HCT116 (cell line): ENCODE results near the gene UPF2. TPM values are rescaled to one million over a fixed set of nuclear protein-coding genes. Genes with fewer than 3 reads are reported as not detected.

Experiments used
- ATAC-seq: fragments of 200-7000 bp; cut with Tn5 transposase; 2 replicates; pipeline ENCODE4 v1.9.1; 2020; ENCODE audit warnings: mild to moderate bottlenecking, moderate library complexity
- BruUV-seq: library from RNA; stranded (reverse); fragments of 400-500 nt; replicated peaks from 2 replicates; lab custom pipeline; 2021; lab: Mats Ljungman, UMichigan
- CTCF ChIA-PET: fragments of 300-600 bp; sonication (Branson Sonifier 250); formaldehyde crosslinking; loops from one replicate; lab custom pipeline; 2021; ENCODE audit warnings: antibody characterized with exemption; lab: Charles Lee
- POLR2A ChIA-PET: fragments of 300-600, 350-600 bp; sonication (Branson Sonifier 250); formaldehyde crosslinking; loops from one replicate; lab custom pipeline; 2021; ENCODE audit warnings: antibody characterized with exemption; lab: Charles Lee
- RAD21 ChIA-PET, 2 experiments: fragments of 300-600 bp; sonication (Branson Sonifier 250); formaldehyde crosslinking; loops; one replicate each; lab custom pipeline; 2023; ENCODE audit warnings: low total read pairs in 2 of 2; ENCODE audit not compliant: uncharacterized antibody in 2 of 2, unreplicated experiment in 2 of 2, low non-redundant PET in 1 of 2; lab: Charles Lee
- DNase-seq: peaks from one replicate; pipeline ENCODE4 v3.0.0-alpha.2; 2010; ENCODE audit warnings: low read depth, low spot score
- H2AFZ ChIP-seq: fragments of 200-600 bp; shearing (Covaris generic), sonication (generic); 2 replicates; pipeline ENCODE4 v1.6.1; 2017; ENCODE audit warnings: low read depth, mixed run types, mixed read lengths, antibody characterized with exemption, low read length; ENCODE audit not compliant: poor library complexity, severe bottlenecking
- H3K27ac ChIP-seq: 2 replicates; pipeline ENCODE4 v1.5.1; 2012; ENCODE audit warnings: low read depth, low read length
- H3K27me3 ChIP-seq: fragments of 200-600 bp; sonication (generic); 2 replicates; pipeline ENCODE4 v1.6.1; 2016; ENCODE audit warnings: mixed run types, low read length, mixed read lengths; ENCODE audit not compliant: insufficient read depth
- H3K36me3 ChIP-seq, 2 experiments: fragments of 200-500 bp in 1 of 2; fragments of 200-600 bp in 1 of 2; sonication (Bioruptor generic) in 1 of 2; sonication (generic) in 1 of 2; 2 replicates each; pipeline versions ENCODE4 v1.5.1 to v1.6.1; 2014 to 2016; ENCODE audit warnings: low read length in 2 of 2, inconsistent platforms in 1 of 2, mixed read lengths in 1 of 2, mixed run types in 1 of 2; ENCODE audit not compliant: insufficient read depth in 2 of 2, control insufficient read depth in 1 of 2
- H3K4me1 ChIP-seq, 2 experiments: fragments of 200-600 bp in 1 of 2; sonication (generic) in 1 of 2; 2 replicates each; pipeline versions ENCODE4 v1.5.1 to v1.6.1; 2012 to 2017; ENCODE audit warnings: low read length in 2 of 2, inconsistent platforms in 1 of 2, mild to moderate bottlenecking in 1 of 2, mixed read lengths in 1 of 2, mixed run types in 1 of 2, moderate library complexity in 1 of 2; ENCODE audit not compliant: insufficient read depth in 2 of 2, control insufficient read depth in 1 of 2
- H3K4me2 ChIP-seq: fragments of 200-600 bp; sonication (generic); 2 replicates; pipeline ENCODE4 v1.6.1; 2017; ENCODE audit warnings: mixed run types, low read length, mixed read lengths
- H3K4me3 ChIP-seq, 2 experiments: fragments of 200-600 bp in 1 of 2; sonication (generic) in 1 of 2; replicated peaks in 1 of 2; 2 replicates each; pipeline ENCODE4 v1.5.1; 2011 to 2016; ENCODE audit warnings: low read length in 2 of 2, control low read depth in 1 of 2, low read depth in 1 of 2, mild to moderate bottlenecking in 1 of 2, mixed read lengths in 1 of 2, mixed run types in 1 of 2
- H3K79me2 ChIP-seq: fragments of 200-600 bp; sonication (generic); 2 replicates; pipeline ENCODE4 v1.6.1; 2017; ENCODE audit warnings: mild to moderate bottlenecking, mixed run types, low read length, moderate library complexity, mixed read lengths; ENCODE audit not compliant: insufficient read depth
- H3K9ac ChIP-seq: fragments of 200-600 bp; sonication (generic); 2 replicates; pipeline ENCODE4 v1.6.1; 2016; ENCODE audit warnings: low read length, mixed read lengths
- H3K9me2 ChIP-seq: fragments of 200-600 bp; sonication (generic), shearing (Covaris generic); 2 replicates; pipeline ENCODE4 v1.6.1; 2017; ENCODE audit warnings: mixed run types, mild to moderate bottlenecking, moderate library complexity; ENCODE audit not compliant: insufficient read depth
- H3K9me3 ChIP-seq, 2 experiments: fragments of 200-500 bp in 1 of 2; fragments of 200-600 bp in 1 of 2; sonication (Bioruptor generic) in 1 of 2; sonication (generic) in 1 of 2; 2 replicates each; pipeline ENCODE4 v1.6.1; 2014 to 2017; ENCODE audit warnings: low read length in 2 of 2, mixed read lengths in 2 of 2, inconsistent platforms in 1 of 2, low read depth in 1 of 2, mild to moderate bottlenecking in 1 of 2, mixed run types in 1 of 2, moderate library complexity in 1 of 2; ENCODE audit not compliant: control insufficient read depth in 1 of 2, insufficient read depth in 1 of 2
- H4K20me1 ChIP-seq: fragments of 200-600 bp; sonication (generic), shearing (Covaris generic); 2 replicates; pipeline ENCODE4 v1.6.1; 2017; ENCODE audit warnings: mixed run types, mild to moderate bottlenecking, moderate library complexity; ENCODE audit not compliant: insufficient read depth
- CBX3 ChIP-seq: IDR thresholded peaks from 2 replicates; pipeline ENCODE4 v1.6.1; 2012; ENCODE audit warnings: low read depth
- CEBPB ChIP-seq: IDR thresholded peaks from 2 replicates; pipeline ENCODE4 v1.6.1; 2012; ENCODE audit warnings: low read depth
- ELF1 ChIP-seq: IDR thresholded peaks from 2 replicates; pipeline ENCODE4 v1.6.1; 2012; ENCODE audit warnings: low read depth, borderline replicate concordance
- EZH2 ChIP-seq: fragments of 200-600 bp; sonication (generic); IDR thresholded peaks from 2 replicates; pipeline ENCODE4 v1.6.1; 2017; ENCODE audit warnings: antibody characterized with exemption, mixed run types
- EZH2phosphoT487 ChIP-seq: fragments of 200-600 bp; IDR thresholded peaks from 2 replicates; pipeline ENCODE4 v1.6.1; 2018; ENCODE audit warnings: antibody characterized with exemption, borderline replicate concordance
- FOSL1 ChIP-seq: IDR thresholded peaks from 2 replicates; pipeline ENCODE4 v1.6.1; 2012; ENCODE audit warnings: low read depth
- JUND ChIP-seq: IDR thresholded peaks from 2 replicates; pipeline ENCODE4 v1.6.1; 2012
- POLR2A ChIP-seq: IDR thresholded peaks from 2 replicates; pipeline ENCODE4 v1.7.0; 2011; ENCODE audit warnings: borderline replicate concordance; ENCODE audit not compliant: insufficient read depth, insufficient read length; ENCODE audit errors: extremely low read depth
- POLR2AphosphoS5 ChIP-seq: IDR thresholded peaks from 2 replicates; pipeline ENCODE4 v1.6.1; 2011; ENCODE audit warnings: mild to moderate bottlenecking, low read depth, low read length, moderate library complexity
- REST ChIP-seq: IDR thresholded peaks from 2 replicates; pipeline ENCODE4 v1.6.1; 2012; ENCODE audit warnings: low read depth
- SIN3A ChIP-seq: IDR thresholded peaks from 2 replicates; pipeline ENCODE4 v1.6.1; 2012; ENCODE audit warnings: low read depth
- SRF ChIP-seq: IDR thresholded peaks from 2 replicates; pipeline ENCODE4 v1.6.1; 2012; ENCODE audit warnings: low read depth
- TCF7L2 ChIP-seq: IDR thresholded peaks from 2 replicates; pipeline ENCODE4 v1.7.0; 2011; ENCODE audit warnings: borderline replicate concordance, inconsistent platforms; ENCODE audit not compliant: insufficient read depth, insufficient read length; ENCODE audit errors: extremely low read depth
- YY1 ChIP-seq: IDR thresholded peaks from 2 replicates; pipeline ENCODE4 v1.6.1; 2011; ENCODE audit warnings: low read length, low read depth, moderate library complexity, mild to moderate bottlenecking; ENCODE audit not compliant: insufficient replicate concordance; ENCODE audit errors: extremely low read depth
- ZBTB33 ChIP-seq: IDR thresholded peaks from 2 replicates; pipeline ENCODE4 v1.6.1; 2011; ENCODE audit warnings: mild to moderate bottlenecking, low read length, moderate library complexity; ENCODE audit not compliant: insufficient replicate concordance; ENCODE audit errors: extremely low read depth
- ZFX ChIP-seq: fragments of 450-650 bp; IDR thresholded peaks from 2 replicates; pipeline ENCODE4 v1.6.1; 2017
- ZNF274 ChIP-seq: fragments of 200-500 bp; sonication (Bioruptor generic); IDR thresholded peaks from 2 replicates; pipeline ENCODE4 v1.6.1; 2014; ENCODE audit warnings: mild to moderate bottlenecking, low read depth, low read length, inconsistent platforms
- intact Hi-C: fragments of 100-400 bp; cut with micrococcal nuclease; formaldehyde crosslinking; loops from 2 replicates; pipeline ENCODE4 v1.10.0; 2022
- total RNA-seq: library from RNA; stranded (reverse); gene quantifications from one replicate; pipeline ENCODE4 v1.2.1, GENCODE V29; 2021; ENCODE audit not compliant: unreplicated experiment
- TF ChIP-seq, protein P1 (sequence below): IDR thresholded peaks from 2 replicates; pipeline ENCODE4 v1.6.1; 2012
- TF ChIP-seq, protein P2 (sequence below): IDR thresholded peaks from 2 replicates; pipeline ENCODE4 v1.6.1; 2012

UPF2 gene
- total RNA-seq, 1 experiment from 2014 or later, result 27.3 TPM

- no peaks in the 10 kb centered on the region for H4K20me1 ChIP-seq
- peaks cover 15 to 55% of the 10 kb centered on the region in 2 experiments for H3K4me1 ChIP-seq
- H3K9me2 ChIP-seq, result no peaks in the 10 kb centered on the region
- no peak overlapping the region for H2AFZ ChIP-seq
- ATAC-seq, result no peak
- no peaks in the 10 kb centered on the region for H3K9me3 ChIP-seq
- POLR2A ChIA-PET, result no interaction called here
- TF ChIP-seq ZNF274 (no peak), SIN3A (no peak), EZH2 (no peak), CBX3 (no peak), SRF (no peak), REST (no peak), POLR2A (no peak), ZBTB33 (no peak), JUND (no peak), FOSL1 (no peak), TCF7L2 (no peak), POLR2AphosphoS5 (no peak), EZH2phosphoT487 (no peak), CEBPB (no peak), ZFX (no peak), YY1 (no peak), ELF1 (no peak)
- TF ChIP-seq, protein P1, sequence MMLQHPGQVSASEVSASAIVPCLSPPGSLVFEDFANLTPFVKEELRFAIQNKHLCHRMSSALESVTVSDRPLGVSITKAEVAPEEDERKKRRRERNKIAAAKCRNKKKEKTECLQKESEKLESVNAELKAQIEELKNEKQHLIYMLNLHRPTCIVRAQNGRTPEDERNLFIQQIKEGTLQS, result no peak
- TF ChIP-seq, protein P2, sequence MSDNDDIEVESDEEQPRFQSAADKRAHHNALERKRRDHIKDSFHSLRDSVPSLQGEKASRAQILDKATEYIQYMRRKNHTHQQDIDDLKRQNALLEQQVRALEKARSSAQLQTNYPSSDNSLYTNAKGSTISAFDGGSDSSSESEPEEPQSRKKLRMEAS, result no peak
- TF ChIP-seq, all 23 proteins: peak for 0
- intact Hi-C loops, result no loop called here
- no peaks in the 10 kb centered on the region for H3K27me3 ChIP-seq
- H3K4me3 ChIP-seq, result no peak overlapping the region
- no TSS peak for BruUV-seq
- H3K4me2 ChIP-seq, result no peak overlapping the region
- no peaks in the 10 kb centered on the region for H3K36me3 ChIP-seq
- DNase-seq, result no peak
- H3K27ac ChIP-seq, result no peak overlapping the region
- ChIA-PET CTCF (no interaction called here), RAD21 (no interaction called here)
- H3K9ac ChIP-seq, result no peak overlapping the region
- H3K79me2 ChIP-seq, result no peaks in the 10 kb centered on the region
Observed at GRCh38 chr10:11895598-11895997, 147.0 kb downstream of the UPF2 start.
